Measurements from ENCODE around the gene ACAP2.

- TF ChIP-seq POLR2A (IDR thresholded peaks at IDR 0.05; ENCODE audit: low read depth, low read length): no peak
- no peak for TF ChIP-seq POLR2AphosphoS5 (IDR thresholded peaks at IDR 0.05; ENCODE audit: low read depth, low read length)
Observed at GRCh38 chr3:195388380-195388779, 54.4 kb downstream of the ACAP2 start.

All from GM12891 (cell line).